HG03469 (cell line): ENCODE data around the gene MAK.
A peak's percentile ranks its signal among the peaks of the same experiment; 100 is the strongest.
"Not testable (repeated sequence)": the region's sequence is repeated elsewhere in the genome, so short reads cannot be mapped to it uniquely, and the experiment has no call there.

ENCODE experiments used
- ATAC-seq: cut with Tn5 transposase; IDR thresholded peaks from one replicate; pipeline ENCODE4 v1.9.1; 2021; ENCODE audit warnings: mild to moderate bottlenecking, moderate library complexity, moderate number of reproducible peaks; ENCODE audit not compliant: unreplicated experiment

The MAK gene, protein sequence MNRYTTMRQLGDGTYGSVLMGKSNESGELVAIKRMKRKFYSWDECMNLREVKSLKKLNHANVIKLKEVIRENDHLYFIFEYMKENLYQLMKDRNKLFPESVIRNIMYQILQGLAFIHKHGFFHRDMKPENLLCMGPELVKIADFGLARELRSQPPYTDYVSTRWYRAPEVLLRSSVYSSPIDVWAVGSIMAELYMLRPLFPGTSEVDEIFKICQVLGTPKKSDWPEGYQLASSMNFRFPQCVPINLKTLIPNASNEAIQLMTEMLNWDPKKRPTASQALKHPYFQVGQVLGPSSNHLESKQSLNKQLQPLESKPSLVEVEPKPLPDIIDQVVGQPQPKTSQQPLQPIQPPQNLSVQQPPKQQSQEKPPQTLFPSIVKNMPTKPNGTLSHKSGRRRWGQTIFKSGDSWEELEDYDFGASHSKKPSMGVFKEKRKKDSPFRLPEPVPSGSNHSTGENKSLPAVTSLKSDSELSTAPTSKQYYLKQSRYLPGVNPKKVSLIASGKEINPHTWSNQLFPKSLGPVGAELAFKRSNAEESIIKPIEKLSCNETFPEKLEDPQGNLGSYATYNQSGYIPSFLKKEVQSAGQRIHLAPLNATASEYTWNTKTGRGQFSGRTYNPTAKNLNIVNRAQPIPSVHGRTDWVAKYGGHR

DNA sequence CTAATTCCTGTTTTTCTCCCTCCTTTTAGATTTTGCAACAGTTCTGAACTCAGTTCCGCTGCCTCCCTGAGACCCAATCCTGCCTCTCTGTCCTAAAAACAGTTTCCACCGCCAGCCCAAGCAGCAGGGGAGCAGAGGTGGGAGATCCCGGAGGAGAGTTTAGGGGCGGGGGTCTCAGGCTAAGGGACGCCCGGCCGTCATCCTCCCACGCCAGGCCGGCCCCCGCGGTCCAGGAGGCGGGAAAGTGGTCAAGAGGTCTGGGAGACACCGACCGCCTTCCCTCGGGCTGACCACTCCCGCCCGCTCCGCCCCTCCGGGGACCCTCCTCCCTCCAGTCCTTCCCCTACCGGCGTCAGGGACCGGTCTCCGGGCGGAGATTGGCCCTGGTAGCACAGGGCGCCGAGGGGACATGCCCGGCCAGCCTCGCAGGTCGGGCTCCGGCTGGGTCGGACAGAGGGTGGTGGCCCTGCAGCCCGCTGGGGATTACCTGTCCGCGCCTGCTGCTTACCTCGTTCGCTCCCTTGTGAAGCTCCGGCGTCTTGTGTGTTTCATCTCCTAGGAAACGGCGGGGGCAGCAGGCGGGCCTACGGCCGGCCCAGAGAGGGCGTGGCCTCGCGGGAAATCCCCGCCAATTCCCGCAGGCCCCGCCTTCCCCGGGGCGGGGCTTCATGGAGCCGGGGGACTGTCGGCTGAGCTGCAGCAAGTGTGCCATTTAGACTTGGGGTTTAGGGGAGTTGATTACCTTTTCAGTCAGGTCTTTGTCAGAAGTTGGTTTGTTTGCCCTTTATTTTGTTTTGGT, at the start of gene MAK:
Gene MAK, minus strand, starts transcription at position 545 of the 799 bp plus-strand sequence. CDS start 7,891 bp downstream, outside the sequence.
- ATAC-seq: peak; percentile 71

- no peak for ATAC-seq
These were observed 48.6 kb upstream of the MAK start, which contains the start of gene SYCP2L for GRCh38 chr6:10886691-10887502. SYCP2L (plus strand) TSS chr6:10887052; CDS start chr6:10887127, 75 bp downstream.

DNA sequence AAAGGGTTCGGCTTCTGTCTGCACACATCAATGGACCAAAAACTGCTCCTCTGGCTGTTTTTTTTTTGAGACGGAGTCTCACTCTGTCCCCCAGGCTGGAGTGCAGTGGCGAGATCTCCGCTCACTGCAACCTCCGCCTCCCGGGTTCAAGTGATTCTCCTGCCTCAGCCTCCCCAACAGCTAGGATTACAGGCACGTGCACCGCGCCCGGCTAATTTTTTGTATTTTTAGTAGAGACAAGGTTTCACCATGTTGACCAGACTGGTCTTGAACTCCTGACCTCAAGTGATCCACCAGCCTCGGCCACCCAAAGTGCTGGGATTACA, 48.0 kb upstream of the MAK start:
- not testable (repeated sequence) for ATAC-seq

DNA sequence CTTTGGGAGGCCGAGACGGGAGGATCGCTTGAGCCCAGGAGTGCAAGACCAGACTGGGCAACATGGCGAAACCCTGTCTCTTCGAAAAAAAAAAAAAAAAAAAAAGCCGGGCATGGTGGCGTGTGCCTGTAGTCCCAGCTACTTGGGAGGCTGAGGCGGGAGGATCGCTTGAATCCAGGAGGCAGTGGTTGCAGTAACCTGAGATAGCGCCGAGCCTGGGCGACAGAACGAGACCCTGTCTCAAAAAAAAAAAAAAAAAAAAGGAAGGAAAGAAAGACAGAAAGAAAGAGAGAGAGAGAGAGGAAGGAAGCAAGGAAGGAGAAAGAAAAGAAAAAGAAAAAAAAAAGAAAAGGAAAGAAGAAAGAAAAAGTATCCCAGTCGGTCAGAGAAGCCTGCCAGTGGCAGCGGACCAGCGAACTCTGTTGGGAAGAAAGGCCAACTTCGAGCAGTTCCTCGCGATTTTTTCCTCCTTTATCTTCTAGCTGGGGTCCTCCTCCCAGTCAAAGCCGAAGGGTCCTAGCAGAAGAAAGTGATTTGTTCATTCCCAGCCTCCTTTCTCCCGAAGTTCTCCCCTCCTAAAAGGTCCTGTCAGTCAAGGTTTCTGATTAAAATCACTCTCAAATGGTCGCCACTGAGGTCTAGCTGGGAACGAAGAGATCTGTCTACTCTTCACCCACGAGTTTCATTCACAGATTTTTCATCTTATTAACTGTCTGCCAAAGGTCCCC, 46.1 kb upstream of the MAK start:
- no peak for ATAC-seq

DNA sequence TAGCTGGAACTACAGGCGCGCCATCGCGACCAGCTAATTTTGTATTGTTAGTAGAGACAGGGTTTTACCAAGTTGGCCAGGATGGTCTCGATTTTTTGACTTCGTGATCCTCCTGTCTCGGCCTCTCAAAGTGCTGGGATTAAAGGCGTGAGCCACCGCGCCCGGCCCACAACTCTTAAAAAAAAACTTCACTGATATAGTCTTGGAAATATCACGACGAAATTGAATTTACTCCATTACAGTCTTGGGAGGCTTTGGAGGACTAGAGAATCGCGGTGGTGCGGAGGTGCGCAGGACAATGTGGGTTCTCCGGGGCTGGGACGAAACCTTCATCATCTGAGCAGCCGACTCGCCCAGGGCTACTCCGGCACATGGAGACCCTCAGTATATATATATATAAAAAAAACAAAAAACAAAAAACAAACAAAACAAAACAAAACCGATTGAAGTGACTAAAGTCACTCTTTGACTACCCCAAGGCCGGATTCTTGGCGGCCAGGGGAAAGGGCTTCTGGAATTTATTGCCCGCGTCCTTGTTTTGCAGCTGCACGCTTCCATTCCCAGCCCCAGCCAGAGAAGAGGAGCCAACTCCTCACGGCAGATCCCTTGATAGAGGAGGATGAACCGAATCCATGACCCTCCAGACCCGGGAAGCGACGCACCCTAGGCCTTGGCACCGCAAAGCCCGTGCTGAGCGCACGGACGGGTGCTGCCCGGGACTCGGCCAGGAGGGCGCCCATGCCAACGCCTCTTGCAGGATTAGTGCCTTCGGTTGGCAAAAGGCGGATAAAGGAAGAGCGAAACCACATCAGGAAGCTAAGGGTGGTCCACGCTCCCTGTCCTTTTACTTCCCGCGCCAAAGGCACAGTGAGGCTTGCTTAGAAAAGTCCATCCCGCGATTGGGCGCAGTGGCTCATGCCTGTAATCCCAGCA, 45.2 kb upstream of the MAK start:
- no peak for ATAC-seq

DNA sequence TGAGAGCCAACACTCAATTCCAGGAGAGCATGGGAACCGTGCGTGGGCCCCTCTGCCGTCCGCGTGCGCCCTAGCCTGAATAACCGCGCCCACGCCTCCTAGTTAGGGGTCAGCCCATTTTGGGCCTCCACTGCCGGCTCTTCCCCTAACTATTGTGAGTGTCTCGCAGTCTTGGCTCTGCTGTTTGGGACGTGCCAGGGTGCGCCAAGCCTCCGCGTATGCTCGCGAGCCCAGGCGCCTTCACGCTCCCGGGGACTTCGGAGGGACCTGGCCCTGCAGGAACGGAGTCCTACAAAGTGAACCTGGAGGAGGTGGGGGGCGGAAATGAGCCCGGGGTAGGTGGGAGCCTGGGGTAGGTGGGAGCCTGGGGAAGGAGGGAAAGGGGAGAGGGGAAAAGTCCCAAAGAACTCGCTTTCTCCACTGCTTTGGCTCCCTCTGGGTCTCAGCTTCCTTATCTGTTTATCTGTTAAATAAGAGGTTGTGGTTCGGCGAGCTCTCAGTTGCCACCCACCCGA, 44.4 kb upstream of the MAK start:
- no peak for ATAC-seq

- ATAC-seq: not testable (repeated sequence)
These were observed 43.9 kb upstream of the MAK start for GRCh38 chr6:10882253-10882630.

DNA sequence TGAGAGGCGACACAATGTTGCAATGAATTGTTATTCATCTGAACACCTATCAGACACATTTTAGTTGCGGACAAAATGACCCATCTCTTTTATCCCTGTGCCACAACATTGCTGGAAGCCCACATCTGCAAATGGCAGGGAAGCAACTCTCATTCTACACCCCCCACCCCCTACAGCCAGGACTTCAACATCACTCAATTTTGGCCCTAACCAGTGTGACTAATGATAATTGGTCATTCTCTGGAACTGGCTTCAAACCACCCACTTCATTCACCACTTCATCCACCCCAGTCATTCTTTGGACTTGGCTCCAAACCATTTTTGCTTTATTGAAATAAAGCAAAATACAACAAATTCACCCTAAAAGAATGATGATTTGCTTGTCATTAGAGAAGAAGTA, 42.0 kb upstream of the MAK start:
- ATAC-seq: no peak

DNA sequence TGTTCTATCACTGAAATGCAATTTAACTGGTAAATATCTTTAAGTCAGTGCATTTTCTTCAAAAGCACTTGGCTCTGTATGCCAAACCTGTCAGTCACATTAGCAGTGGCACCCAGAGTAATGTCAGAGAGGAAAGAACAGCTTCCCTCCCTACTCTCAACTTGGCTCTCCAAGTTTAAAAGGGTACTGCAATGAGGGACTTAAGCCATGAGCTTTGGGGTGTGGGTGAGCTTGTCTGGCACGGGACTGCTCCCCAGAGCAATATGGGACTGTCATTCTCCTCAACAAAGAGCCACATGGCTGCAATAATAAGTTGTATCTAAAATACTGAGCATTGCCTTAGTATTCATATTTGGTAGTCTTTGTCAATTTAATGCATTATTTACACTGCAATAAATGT, 39.5 kb upstream of the MAK start:
- no peak for ATAC-seq

GRCh38 chr6:10877012-10877411, 38.7 kb upstream of the MAK start:
- no peak for ATAC-seq

GRCh38 chr6:10875026-10875425, 36.7 kb upstream of the MAK start:
- ATAC-seq: no peak

DNA sequence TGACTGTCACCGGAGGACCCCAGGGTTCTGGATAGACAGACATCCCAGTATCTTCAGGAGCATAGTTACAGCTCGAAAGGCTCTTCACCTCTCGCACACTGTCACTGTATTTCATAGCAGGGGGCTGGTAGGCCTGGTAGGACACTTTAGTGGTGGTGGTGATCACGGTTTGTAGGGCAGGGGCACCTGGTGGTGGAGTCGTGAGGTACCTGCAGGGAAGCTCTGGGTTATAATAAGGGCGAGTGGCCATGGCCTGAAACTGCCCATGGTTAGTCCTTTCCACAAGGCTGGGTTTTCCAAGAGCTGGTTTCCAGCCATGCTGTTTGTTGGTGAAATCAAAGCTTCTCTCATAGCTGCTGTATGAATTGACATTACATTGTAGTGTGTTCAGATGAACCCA, 35.9 kb upstream of the MAK start:
- ATAC-seq: no peak

DNA sequence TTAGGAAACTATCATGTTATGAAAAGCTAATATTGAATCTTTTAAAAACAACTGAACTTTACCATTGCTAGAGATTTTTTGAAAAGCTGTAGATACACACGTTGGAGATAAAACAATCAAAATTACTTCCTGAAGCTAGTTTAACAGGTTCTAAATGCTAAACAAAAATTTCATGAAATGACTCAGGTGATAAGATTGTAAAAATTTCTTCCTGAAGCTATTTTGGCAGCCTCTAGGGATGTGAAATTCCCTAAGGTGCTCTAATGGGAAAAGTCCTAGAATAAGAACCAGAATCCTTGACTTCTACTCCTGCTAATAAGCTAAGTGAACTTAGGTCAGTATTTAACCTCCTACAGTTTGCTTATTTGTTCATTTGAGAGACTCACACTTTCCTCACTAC, 35.0 kb upstream of the MAK start:
- ATAC-seq: no peak

DNA sequence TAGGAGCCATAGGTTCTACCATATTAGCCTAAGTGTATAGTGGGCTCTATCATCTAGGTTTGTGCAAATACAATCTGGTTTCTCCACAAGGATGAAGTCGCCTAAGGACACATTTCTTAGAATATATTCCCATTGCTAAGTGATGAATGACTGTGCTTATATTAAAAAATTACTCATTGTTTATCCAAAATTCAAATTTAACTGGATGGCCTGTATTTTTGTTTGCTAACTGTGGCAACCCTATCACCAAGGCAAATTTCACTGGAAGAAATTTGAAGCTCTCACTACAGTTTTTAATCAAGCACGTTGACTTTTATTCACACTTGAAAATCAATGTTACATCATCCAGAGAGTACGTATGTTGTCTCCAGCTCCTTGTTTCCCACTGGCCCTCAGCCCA, 29.6 kb upstream of the MAK start:
- ATAC-seq: no peak

DNA sequence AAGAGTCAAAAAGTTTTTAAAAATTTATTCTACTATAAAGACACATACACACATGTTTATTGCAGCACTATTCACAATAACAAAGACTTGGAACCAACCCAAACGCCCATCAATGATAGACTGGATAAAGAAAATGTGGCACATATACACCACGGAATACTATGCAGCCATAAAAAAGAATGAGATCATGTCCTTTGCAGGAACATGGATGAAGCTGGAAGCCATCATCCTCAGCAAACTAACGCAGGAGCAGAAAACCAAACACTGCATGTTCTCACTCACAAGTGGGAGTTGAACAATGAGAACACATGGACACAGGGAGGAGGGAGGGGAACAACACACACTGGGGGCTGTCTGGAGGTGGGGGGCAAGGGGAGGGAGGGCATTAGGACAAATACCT, 28.4 kb upstream of the MAK start:
- not testable (repeated sequence) for ATAC-seq

DNA sequence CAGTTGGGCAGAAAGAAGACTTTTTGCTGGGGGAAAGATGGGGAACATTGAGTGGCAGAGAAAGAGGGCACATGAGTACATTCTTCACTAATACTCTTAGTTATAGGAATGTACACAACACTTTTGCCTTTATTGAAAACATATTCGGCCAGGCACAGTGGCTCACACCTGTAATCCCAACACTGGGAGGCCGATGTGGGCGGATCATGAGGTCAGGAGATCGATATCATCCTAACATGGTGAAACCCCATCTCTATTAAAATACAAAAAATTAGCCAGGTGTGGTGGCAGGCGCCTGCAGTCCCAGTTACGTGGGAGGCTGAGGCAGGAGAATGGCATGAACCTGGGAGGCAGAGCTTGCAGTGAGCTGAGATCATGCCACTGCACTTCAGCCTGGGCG, 24.7 kb upstream of the MAK start:
- not testable (repeated sequence) for ATAC-seq

- no peak for ATAC-seq
These were observed 24.0 kb upstream of the MAK start for GRCh38 chr6:10862361-10862760.

- no peak for ATAC-seq
These were observed 22.7 kb upstream of the MAK start for GRCh38 chr6:10861086-10861485.

GRCh38 chr6:10857259-10857658, 18.9 kb upstream of the MAK start:
- no peak for ATAC-seq
